ENCODE results near the gene DEFB121.

The DEFB121 gene

GRCh38 chr20:31425797-31426196, 19.8 kb upstream of the DEFB121 start:
- no peaks in the 10 kb centered on the region for H4K20me1 ChIP-seq (ENCODE audit: insufficient read depth, low read length)
- no peaks in the 10 kb centered on the region for H3K79me2 ChIP-seq (ENCODE audit: low read length)
- no peaks in the 10 kb centered on the region for H3K36me3 ChIP-seq (replicated peaks; ENCODE audit: low read depth, low read length)
- H3K9me3 ChIP-seq (ENCODE audit: insufficient read depth, low read length) = no peaks in the 10 kb centered on the region
- no peak overlapping the region for H3K27ac ChIP-seq (ENCODE audit: low read length)
- H3K4me1 ChIP-seq (ENCODE audit: low read length) = no peaks in the 10 kb centered on the region
- no peak overlapping the region for H2AFZ ChIP-seq (ENCODE audit: low read depth, low read length)
- H3K4me2 ChIP-seq (ENCODE audit: low read length) = no peak overlapping the region
- H3K9ac ChIP-seq (ENCODE audit: low read length) = no peak overlapping the region
- TF ChIP-seq, protein P1, sequence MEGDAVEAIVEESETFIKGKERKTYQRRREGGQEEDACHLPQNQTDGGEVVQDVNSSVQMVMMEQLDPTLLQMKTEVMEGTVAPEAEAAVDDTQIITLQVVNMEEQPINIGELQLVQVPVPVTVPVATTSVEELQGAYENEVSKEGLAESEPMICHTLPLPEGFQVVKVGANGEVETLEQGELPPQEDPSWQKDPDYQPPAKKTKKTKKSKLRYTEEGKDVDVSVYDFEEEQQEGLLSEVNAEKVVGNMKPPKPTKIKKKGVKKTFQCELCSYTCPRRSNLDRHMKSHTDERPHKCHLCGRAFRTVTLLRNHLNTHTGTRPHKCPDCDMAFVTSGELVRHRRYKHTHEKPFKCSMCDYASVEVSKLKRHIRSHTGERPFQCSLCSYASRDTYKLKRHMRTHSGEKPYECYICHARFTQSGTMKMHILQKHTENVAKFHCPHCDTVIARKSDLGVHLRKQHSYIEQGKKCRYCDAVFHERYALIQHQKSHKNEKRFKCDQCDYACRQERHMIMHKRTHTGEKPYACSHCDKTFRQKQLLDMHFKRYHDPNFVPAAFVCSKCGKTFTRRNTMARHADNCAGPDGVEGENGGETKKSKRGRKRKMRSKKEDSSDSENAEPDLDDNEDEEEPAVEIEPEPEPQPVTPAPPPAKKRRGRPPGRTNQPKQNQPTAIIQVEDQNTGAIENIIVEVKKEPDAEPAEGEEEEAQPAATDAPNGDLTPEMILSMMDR (IDR thresholded peaks at IDR 0.05; ENCODE audit: low read depth, low read length) = no peak
- no peak for TF ChIP-seq EZH2phosphoT487 (IDR thresholded peaks at IDR 0.05; ENCODE audit: low read depth)
- peaks cover 8% of the 10 kb centered on the region; the same call in 1 of the 2 replicates for H3K27me3 ChIP-seq (ENCODE audit: low read depth, low read length)
- H3K4me3 ChIP-seq (ENCODE audit: low read length) = no peak overlapping the region

DNA sequence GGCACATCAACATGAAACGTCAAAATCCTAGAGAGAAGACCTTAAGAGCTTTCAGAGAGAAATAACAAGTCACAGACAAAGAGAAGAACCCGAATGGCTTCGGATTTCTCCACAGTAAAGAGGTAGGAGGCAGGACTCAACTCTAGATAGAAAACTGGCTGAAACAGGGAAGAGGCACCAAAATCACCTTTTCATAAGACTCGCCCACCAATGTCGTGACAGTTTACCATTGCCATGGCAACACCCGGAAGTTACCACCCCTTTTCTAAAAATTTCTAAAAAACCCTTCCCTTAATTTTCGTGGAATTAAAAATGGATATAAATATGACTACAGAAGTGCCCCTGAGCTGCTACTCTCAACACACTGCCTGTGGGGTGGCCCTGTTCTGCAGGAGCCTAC, 12.3 kb upstream of the DEFB121 start:
- Histone ChIP-seq H3K36me3 (replicated peaks; ENCODE audit: low read depth, low read length) (no peaks in the 10 kb centered on the region), H3K27ac (ENCODE audit: low read length) (no peak overlapping the region), H2AFZ (ENCODE audit: low read depth, low read length) (no peak overlapping the region), H3K4me2 (ENCODE audit: low read length) (no peak overlapping the region), H3K9ac (ENCODE audit: low read length) (no peak overlapping the region), H3K4me1 (ENCODE audit: low read length) (no peaks in the 10 kb centered on the region), H4K20me1 (ENCODE audit: insufficient read depth, low read length) (no peaks in the 10 kb centered on the region), H3K27me3 (ENCODE audit: low read depth, low read length) (0 out of 2 replicates have a peak, but pooled peaks cover 5% of the 10 kb centered on the region), H3K4me3 (ENCODE audit: low read length) (no peak overlapping the region), H3K9me3 (ENCODE audit: insufficient read depth, low read length) (no peaks in the 10 kb centered on the region), H3K79me2 (ENCODE audit: low read length) (no peaks in the 10 kb centered on the region)
- TF ChIP-seq EZH2phosphoT487 (IDR thresholded peaks at IDR 0.05; ENCODE audit: low read depth) = no peak
- TF ChIP-seq, protein P1 (IDR thresholded peaks at IDR 0.05; ENCODE audit: low read depth, low read length) = no peak

GRCh38 chr20:31415653-31416052, 9.6 kb upstream of the DEFB121 start:
- no peak overlapping the region for H2AFZ ChIP-seq (ENCODE audit: low read depth, low read length)
- no peak overlapping the region for H3K4me3 ChIP-seq (ENCODE audit: low read length)
- no peak overlapping the region for H3K4me2 ChIP-seq (ENCODE audit: low read length)
- H3K4me1 ChIP-seq (ENCODE audit: low read length) = no peaks in the 10 kb centered on the region
- H3K9ac ChIP-seq (ENCODE audit: low read length) = no peak overlapping the region
- no peak overlapping the region for H3K27ac ChIP-seq (ENCODE audit: low read length)
- H3K9me3 ChIP-seq (ENCODE audit: insufficient read depth, low read length) = no peaks in the 10 kb centered on the region
- H3K36me3 ChIP-seq (replicated peaks; ENCODE audit: low read depth, low read length) = no peaks in the 10 kb centered on the region
- TF ChIP-seq, protein P1 (IDR thresholded peaks at IDR 0.05; ENCODE audit: low read depth, low read length) = no peak
- TF ChIP-seq EZH2phosphoT487 (IDR thresholded peaks at IDR 0.05; ENCODE audit: low read depth) = no peak
- no peaks in the 10 kb centered on the region for H4K20me1 ChIP-seq (ENCODE audit: insufficient read depth, low read length)
- no peaks in the 10 kb centered on the region for H3K79me2 ChIP-seq (ENCODE audit: low read length)
- no peaks in the 10 kb centered on the region for H3K27me3 ChIP-seq (ENCODE audit: low read depth, low read length)

- no peak for TF ChIP-seq EZH2phosphoT487 (IDR thresholded peaks at IDR 0.05; ENCODE audit: low read depth)
- TF ChIP-seq, protein P1 (IDR thresholded peaks at IDR 0.05; ENCODE audit: low read depth, low read length) = no peak
- Histone ChIP-seq H3K9me3 (ENCODE audit: insufficient read depth, low read length) (no peaks in the 10 kb centered on the region), H3K9ac (ENCODE audit: low read length) (no peak overlapping the region), H3K27me3 (ENCODE audit: low read depth, low read length) (no peaks in the 10 kb centered on the region), H3K79me2 (ENCODE audit: low read length) (no peaks in the 10 kb centered on the region), H3K36me3 (replicated peaks; ENCODE audit: low read depth, low read length) (no peaks in the 10 kb centered on the region), H3K27ac (ENCODE audit: low read length) (no peak overlapping the region), H3K4me2 (ENCODE audit: low read length) (no peak overlapping the region), H4K20me1 (ENCODE audit: insufficient read depth, low read length) (no peaks in the 10 kb centered on the region), H2AFZ (ENCODE audit: low read depth, low read length) (no peak overlapping the region), H3K4me1 (ENCODE audit: low read length) (no peaks in the 10 kb centered on the region), H3K4me3 (ENCODE audit: low read length) (no peak overlapping the region)
Measured at GRCh38 chr20:31414381-31414780, 8.4 kb upstream of the DEFB121 start.
